ENCODE data around the gene INTU.

- TF ChIP-seq RFX5 (IDR thresholded peaks at IDR 0.05; ENCODE audit: low read depth, low read length) (no peak), CREB3L1 (IDR thresholded peaks at IDR 0.05; ENCODE audit: borderline replicate concordance, low read depth) (no peak), ZBTB11 (CRISPR knock-in tag; IDR thresholded peaks at IDR 0.05) (no peak), CTCF (IDR thresholded peaks at IDR 0.05 in 2 of 3, conservative IDR thresholded peaks at IDR 0.05 in 1 of 3; ENCODE audit: insufficient read depth in 2 of 3, low read depth in 1 of 3, low read length in 3 of 3) (no peak), REST (IDR thresholded peaks at IDR 0.05; ENCODE audit: borderline replicate concordance) (no peak), REST (CRISPR knock-in tag; IDR thresholded peaks at IDR 0.05; ENCODE audit: low read depth) (no peak), SAFB2 (IDR thresholded peaks at IDR 0.05; ENCODE audit: borderline replicate concordance, low read depth, low read length, severe bottlenecking) (no peak), MYNN (IDR thresholded peaks at IDR 0.05) (no peak), MYNN (CRISPR knock-in tag; IDR thresholded peaks at IDR 0.05) (no peak), TCF7 (IDR thresholded peaks at IDR 0.05; ENCODE audit: borderline replicate concordance) (no peak), E2F3 (CRISPR knock-in tag; IDR thresholded peaks at IDR 0.05) (no peak), MEF2A (IDR thresholded peaks at IDR 0.05; ENCODE audit: control insufficient read depth, low read depth, low read length) (no peak), RAD21 (CRISPR knock-in tag; conservative IDR thresholded peaks at IDR 0.05 in 1 of 2, IDR thresholded peaks at IDR 0.05 in 1 of 2) (no peak), PHTF2 (CRISPR knock-in tag; IDR thresholded peaks at IDR 0.05) (no peak)
Observed at GRCh38 chr4:127606823-127607222, 25.9 kb upstream of the INTU start.
